ENCODE results near the gene IP6K1. TPM values are rescaled to one million over a fixed set of nuclear protein-coding genes. Genes with fewer than 3 reads are reported as not detected.

IP6K1 gene
- total RNA-seq, 4 donors from 2014 or later: 37.8 to 64.9 (median 43.5) TPM

DNA sequence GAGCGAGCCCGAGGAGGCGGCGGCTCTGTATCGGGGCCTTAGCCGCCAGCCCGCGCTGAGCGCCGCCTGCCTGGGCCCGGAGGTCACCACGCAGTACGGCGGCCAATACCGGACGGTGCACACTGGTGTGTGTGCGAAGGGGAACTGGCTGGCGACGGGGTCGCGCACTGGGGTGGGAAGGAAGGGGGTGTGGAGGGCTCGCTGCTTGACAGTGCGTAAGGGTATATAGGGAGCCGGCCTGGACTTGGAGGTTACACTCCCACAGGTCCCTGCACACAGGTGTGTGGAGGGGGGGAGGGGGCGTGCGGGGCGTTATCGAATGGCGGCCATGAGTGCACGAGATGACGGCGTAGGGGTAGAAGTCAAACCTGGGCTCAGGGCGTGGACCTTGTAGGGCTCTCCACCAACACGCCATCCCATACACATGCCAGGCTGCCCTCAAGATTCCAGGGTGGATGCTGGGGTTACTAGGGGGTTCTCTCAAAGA is 111.8 kb downstream of the IP6K1 start:
- peak; percentile 20 for ATAC-seq
- Histone ChIP-seq H3K9me3 (no peaks in the 10 kb centered on the region), H3K4me1 (peaks cover 0 to 25% (median 10%) of the 10 kb centered on the region in 3 donors), H3K4me3 (peak overlapping the region; percentile 65 to 93), H3K27me3 (peaks cover under 1% of the 10 kb centered on the region), H3K36me3 (peaks cover 0 to 44% of the 10 kb centered on the region in 2 donors), H3K27ac (peak overlapping the region; percentile 64 to 94 (median 92))
- 0% methylated on average over 3 to 6 of the region's 34 CpGs for WGBS, 2 donors (ENCODE audit: low coverage in 1 of 2)
- TF ChIP-seq POLR2AphosphoS5 (IDR thresholded peaks at IDR 0.05): no peak
- TF ChIP-seq POLR2A (IDR thresholded peaks at IDR 0.05): no peak
- TF ChIP-seq EP300 (IDR thresholded peaks at IDR 0.05): no peak
- TF ChIP-seq, protein P1, sequence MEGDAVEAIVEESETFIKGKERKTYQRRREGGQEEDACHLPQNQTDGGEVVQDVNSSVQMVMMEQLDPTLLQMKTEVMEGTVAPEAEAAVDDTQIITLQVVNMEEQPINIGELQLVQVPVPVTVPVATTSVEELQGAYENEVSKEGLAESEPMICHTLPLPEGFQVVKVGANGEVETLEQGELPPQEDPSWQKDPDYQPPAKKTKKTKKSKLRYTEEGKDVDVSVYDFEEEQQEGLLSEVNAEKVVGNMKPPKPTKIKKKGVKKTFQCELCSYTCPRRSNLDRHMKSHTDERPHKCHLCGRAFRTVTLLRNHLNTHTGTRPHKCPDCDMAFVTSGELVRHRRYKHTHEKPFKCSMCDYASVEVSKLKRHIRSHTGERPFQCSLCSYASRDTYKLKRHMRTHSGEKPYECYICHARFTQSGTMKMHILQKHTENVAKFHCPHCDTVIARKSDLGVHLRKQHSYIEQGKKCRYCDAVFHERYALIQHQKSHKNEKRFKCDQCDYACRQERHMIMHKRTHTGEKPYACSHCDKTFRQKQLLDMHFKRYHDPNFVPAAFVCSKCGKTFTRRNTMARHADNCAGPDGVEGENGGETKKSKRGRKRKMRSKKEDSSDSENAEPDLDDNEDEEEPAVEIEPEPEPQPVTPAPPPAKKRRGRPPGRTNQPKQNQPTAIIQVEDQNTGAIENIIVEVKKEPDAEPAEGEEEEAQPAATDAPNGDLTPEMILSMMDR (IDR thresholded peaks at IDR 0.05): peak in 2 of 4 experiments; percentile 32 to 46

Small RNAs within 50 kb of the gene (small RNA-seq; reads per million reads assigned to genes)
- gene AMIGO3 (0 reads per million in 4 donors), gene COX6CP14 (0 reads per million in 4 donors)

Other genes starting within 250 kb of the IP6K1 start
- gene BSN, start 232.1 kb downstream of the IP6K1 start, total RNA-seq: under 1 TPM; 0.37 to 0.81 (median 0.73) TPM
- 10 to 100 TPM; 61.4 to 80.2 (median 71.5) TPM for gene APEH, start 112.2 kb downstream of the IP6K1 start, total RNA-seq
- 1 to 10 TPM in 3 of 4 donors, under 1 TPM in 1; 0.89 to 7.3 (median 4.4) TPM for gene MST1, start 97.1 kb downstream of the IP6K1 start, total RNA-seq
- 10 to 100 TPM; 18.5 to 31.2 (median 21.8) TPM for gene RNF123, start 97.0 kb downstream of the IP6K1 start, total RNA-seq
- under 1 TPM in 2 of 4 donors, not detected in 2; 0.27 to 0.31 TPM for gene AMIGO3, start 66.9 kb downstream of the IP6K1 start, total RNA-seq
- 10 to 100 TPM; 15.6 to 20.5 (median 17.3) TPM for gene GMPPB, start 62.6 kb downstream of the IP6K1 start, total RNA-seq
- under 1 TPM in 1 of 4 donors, not detected in 3; 0.40 TPM for gene CDHR4, start 13.3 kb upstream of the IP6K1 start, total RNA-seq
- gene INKA1, start 16.7 kb upstream of the IP6K1 start, total RNA-seq: 1 to 10 TPM; 1.3 to 3.4 (median 3.1) TPM
- 10 to 100 TPM; 16.2 to 62.7 (median 31.1) TPM for gene UBA7, start 27.4 kb upstream of the IP6K1 start, total RNA-seq
- gene TRAIP, start 70.0 kb upstream of the IP6K1 start, total RNA-seq: 1 to 10 TPM in 3 of 4 donors, under 1 TPM in 1; 0.81 to 1.8 (median 1.6) TPM
- not detected for gene CAMKV, start 83.4 kb upstream of the IP6K1 start, total RNA-seq
- 1 to 10 TPM; 1.2 to 5.9 (median 2.0) TPM for gene MST1R, start 117.3 kb upstream of the IP6K1 start, total RNA-seq
- 10 to 100 TPM in 2 of 4 donors, 1 to 10 TPM in 2; 9.0 to 21.8 (median 10.8) TPM for gene MON1A, start 143.3 kb upstream of the IP6K1 start, total RNA-seq
- 100 to 1,000 TPM in 2 of 4 donors, 10 to 100 TPM in 2; 39.0 to 135 (median 84.2) TPM for gene RBM6, start 153.6 kb upstream of the IP6K1 start, total RNA-seq